Trophoblast cell (in vitro differentiated cells and primary cell): ENCODE data around the gene PDE4DIP. TPM values are rescaled to one million over a fixed set of nuclear protein-coding genes. Genes with fewer than 3 reads are reported as not detected.
"Not testable (repeated sequence)": the region's sequence is repeated elsewhere in the genome, so short reads cannot be mapped to it uniquely, and the experiment has no call there.

Experiments
- DNase-seq, 2 donors: peaks; one replicate each; pipeline ENCODE4 v3.0.0-alpha.2; 2016
- H2AFZ ChIP-seq: 2 replicates; pipeline ENCODE4 v1.6.1; 2013; ENCODE audit warnings: low read length, moderate library complexity, mild to moderate bottlenecking; ENCODE audit not compliant: insufficient read depth, poor library complexity
- H2AK5ac ChIP-seq: 2 replicates; pipeline ENCODE4 v1.6.1; 2013; ENCODE audit warnings: mild to moderate bottlenecking, low read length
- H2BK120ac ChIP-seq: 2 replicates; pipeline ENCODE4 v1.6.1; 2013; ENCODE audit warnings: low read length, mild to moderate bottlenecking, moderate library complexity; ENCODE audit not compliant: insufficient read depth, poor library complexity
- H2BK12ac ChIP-seq: 2 replicates; pipeline ENCODE4 v1.6.1; 2013; ENCODE audit warnings: mild to moderate bottlenecking, low read length, moderate library complexity
- H2BK5ac ChIP-seq: 2 replicates; pipeline ENCODE4 v1.6.1; 2013; ENCODE audit warnings: low read length, low read depth, moderate library complexity, mild to moderate bottlenecking; ENCODE audit not compliant: poor library complexity
- H3K14ac ChIP-seq: 2 replicates; pipeline ENCODE4 v1.6.1; 2013; ENCODE audit warnings: mild to moderate bottlenecking, low read length
- H3K18ac ChIP-seq: 2 replicates; pipeline ENCODE4 v1.6.1; 2013; ENCODE audit warnings: mild to moderate bottlenecking, low read length
- H3K23ac ChIP-seq: 2 replicates; pipeline ENCODE4 v1.6.1; 2013; ENCODE audit warnings: low read length
- H3K27ac ChIP-seq: 2 replicates; pipeline ENCODE4 v1.5.1; 2013; ENCODE audit warnings: low read depth, mild to moderate bottlenecking, inconsistent platforms, low read length, moderate library complexity
- H3K27me3 ChIP-seq: 2 replicates; pipeline ENCODE4 v1.6.1; 2013; ENCODE audit warnings: inconsistent platforms, mild to moderate bottlenecking, low read length, moderate library complexity; ENCODE audit not compliant: insufficient read depth
- H3K36me3 ChIP-seq, 2 experiments: 1 replicate in 1 of 2; 2 replicates in 1 of 2; pipeline ENCODE4 v1.6.1; 2013; ENCODE audit warnings: low read length in 2 of 2, mild to moderate bottlenecking in 2 of 2, moderate library complexity in 1 of 2; ENCODE audit not compliant: insufficient read depth in 2 of 2, control insufficient read depth in 1 of 2
- H3K4ac ChIP-seq: 2 replicates; pipeline ENCODE4 v1.6.1; 2013; ENCODE audit warnings: low read depth, mild to moderate bottlenecking, low read length, moderate library complexity
- H3K4me1 ChIP-seq, 2 experiments: 1 replicate in 1 of 2; 2 replicates in 1 of 2; pipeline ENCODE4 v1.6.1; 2013; ENCODE audit warnings: low read length in 2 of 2, mild to moderate bottlenecking in 2 of 2, moderate library complexity in 1 of 2; ENCODE audit not compliant: insufficient read depth in 2 of 2, control insufficient read depth in 1 of 2
- H3K4me2 ChIP-seq: 2 replicates; pipeline ENCODE4 v1.6.1; 2013; ENCODE audit warnings: inconsistent platforms, mild to moderate bottlenecking, low read length, moderate library complexity
- H3K4me3 ChIP-seq: 2 replicates; pipeline ENCODE4 v1.5.1; 2013; ENCODE audit warnings: mild to moderate bottlenecking, low read depth, low read length, inconsistent platforms
- H3K79me1 ChIP-seq: one replicate; pipeline ENCODE4 v1.6.1; 2013; ENCODE audit warnings: low read length
- H3K79me2 ChIP-seq: 2 replicates; pipeline ENCODE4 v1.6.1; 2013; ENCODE audit warnings: low read length, mild to moderate bottlenecking; ENCODE audit not compliant: control insufficient read depth, insufficient read depth, poor library complexity
- H3K9ac ChIP-seq: 2 replicates; pipeline ENCODE4 v1.6.1; 2013; ENCODE audit warnings: mild to moderate bottlenecking, low read length
- H3K9me3 ChIP-seq: 2 replicates; pipeline ENCODE4 v1.6.1; 2013; ENCODE audit warnings: low read depth, mild to moderate bottlenecking, control low read depth, inconsistent platforms, low read length; ENCODE audit not compliant: insufficient read depth
- H4K12ac ChIP-seq: 2 replicates; pipeline ENCODE4 v1.6.1; 2013; ENCODE audit warnings: low read depth, mild to moderate bottlenecking, low read length, moderate library complexity
- H4K8ac ChIP-seq: 2 replicates; pipeline ENCODE4 v1.6.1; 2013; ENCODE audit warnings: low read depth, mild to moderate bottlenecking, low read length, moderate library complexity
- H4K91ac ChIP-seq: one replicate; pipeline ENCODE4 v1.6.1; 2013; ENCODE audit warnings: low read depth, mild to moderate bottlenecking, low read length, moderate library complexity
- WGBS: extraction: QIAGEN DNeasy Blood & Tissue Kit; methylation state at CpG from one replicate; pipeline ENCODE4 v1.1.7; 2013; ENCODE audit warnings: missing lambda C conversion rate; ENCODE audit not compliant: insufficient read length, insufficient coverage; ENCODE audit errors: extremely low coverage; 5-methylcytosine and 5-hydroxymethylcytosine counted together
- polyA plus RNA-seq: library from polyadenylated mRNA; stranded (reverse); fragments of 200-250 nt; gene quantifications from 2 replicates; pipeline ENCODE4 v1.2.3, GENCODE V29; 2013

The PDE4DIP gene
- polyA plus RNA-seq, result 46.9 and 48.7 TPM in 2 replicates

- H3K23ac ChIP-seq, H2AK5ac ChIP-seq, H3K79me1 ChIP-seq, H3K18ac ChIP-seq, H3K27me3 ChIP-seq, H3K4ac ChIP-seq, H2BK5ac ChIP-seq, H3K4me3 ChIP-seq, H3K9ac ChIP-seq, H4K91ac ChIP-seq, H3K27ac ChIP-seq, H4K12ac ChIP-seq, H2AFZ ChIP-seq, H3K4me1 ChIP-seq, H3K79me2 ChIP-seq, H3K4me2 ChIP-seq, H3K9me3 ChIP-seq, H4K8ac ChIP-seq, H3K36me3 ChIP-seq, H2BK120ac ChIP-seq, DNase-seq, H2BK12ac ChIP-seq, H3K14ac ChIP-seq: not testable (repeated sequence)
- WGBS, result no CpG with 5 or more reads among the region's 36 CpGs
These were observed at the start of gene PDE4DIP for GRCh38 chr1:148844220-148844619. PDE4DIP (plus strand) TSS chr1:148844428; CDS start chr1:148844775, 347 bp downstream.

- H3K14ac ChIP-seq, H4K12ac ChIP-seq, H3K4me3 ChIP-seq, H3K36me3 ChIP-seq, H3K9ac ChIP-seq, H2AK5ac ChIP-seq, H3K27me3 ChIP-seq, DNase-seq, H3K4ac ChIP-seq, H3K79me2 ChIP-seq, H2BK12ac ChIP-seq, H3K27ac ChIP-seq, H3K9me3 ChIP-seq, H3K18ac ChIP-seq, H2BK120ac ChIP-seq, H3K4me2 ChIP-seq, H4K91ac ChIP-seq, H3K79me1 ChIP-seq, H4K8ac ChIP-seq, H2AFZ ChIP-seq, H3K23ac ChIP-seq, H3K4me1 ChIP-seq, H2BK5ac ChIP-seq: not testable (repeated sequence)
- no CpG with 5 or more reads among the region's 50 CpGs for WGBS
These were observed 35.8 kb upstream of the PDE4DIP start for GRCh38 chr1:148808268-148808928.

GRCh38 chr1:148808929-148809283 lies 35.3 kb upstream of the PDE4DIP start:
- not testable (repeated sequence) for H3K79me1 ChIP-seq, H3K4me2 ChIP-seq, H3K79me2 ChIP-seq, DNase-seq, H2BK12ac ChIP-seq, H4K12ac ChIP-seq, H4K91ac ChIP-seq, H3K23ac ChIP-seq, H2AK5ac ChIP-seq, H3K9me3 ChIP-seq, H3K4me3 ChIP-seq, H3K27ac ChIP-seq, H3K27me3 ChIP-seq, H2AFZ ChIP-seq, H3K4ac ChIP-seq, H2BK5ac ChIP-seq, H3K14ac ChIP-seq, H3K36me3 ChIP-seq, H3K9ac ChIP-seq, H4K8ac ChIP-seq, H2BK120ac ChIP-seq, H3K18ac ChIP-seq, H3K4me1 ChIP-seq
- no CpG with 5 or more reads among the region's 6 CpGs for WGBS

- H3K9ac ChIP-seq, H3K79me2 ChIP-seq, H3K18ac ChIP-seq, H3K36me3 ChIP-seq, H4K8ac ChIP-seq, H3K23ac ChIP-seq, H3K4me2 ChIP-seq, H3K14ac ChIP-seq, H3K4me3 ChIP-seq, H3K4ac ChIP-seq, H3K27ac ChIP-seq, H2AFZ ChIP-seq, H4K91ac ChIP-seq, H3K79me1 ChIP-seq, DNase-seq, H2BK12ac ChIP-seq, H4K12ac ChIP-seq, H3K27me3 ChIP-seq, H3K4me1 ChIP-seq, H2BK120ac ChIP-seq, H2BK5ac ChIP-seq, H2AK5ac ChIP-seq, H3K9me3 ChIP-seq: not testable (repeated sequence)
- WGBS, result no CpG with 5 or more reads among the region's 7 CpGs
These were observed 22.0 kb upstream of the PDE4DIP start for GRCh38 chr1:148822180-148822579.
